Bronchial smooth muscle cell (primary cell): ENCODE data around the gene TBC1D3H. TPM values are rescaled to one million over a fixed set of nuclear protein-coding genes. Genes with fewer than 3 reads are reported as not detected.

Source experiments
- total RNA-seq: library from RNA; depleted of rRNA; stranded (reverse); fragments of >200 nt; gene quantifications from 2 replicates; pipeline ENCODE4 v1.2.1, GENCODE V29; 2014

The TBC1D3H gene
- not detected in 2 replicates for total RNA-seq

GRCh38 chr17:36388385-36389245 lies at the start of gene TBC1D3H:
TSS of gene TBC1D3H (minus strand) at chr17:36388435. CDS start at chr17:36386895, 1,540 bp downstream.

Other genes with a start within 250 kb of the TBC1D3H start
- gene TBC1D3B, start 211.8 kb downstream of the TBC1D3H start, total RNA-seq = 2.6 and 3.2 TPM in 2 replicates
- gene CCL3L1, start 191.7 kb downstream of the TBC1D3H start, total RNA-seq = not detected in 2 replicates
- gene CCL4L2, start 177.4 kb downstream of the TBC1D3H start, total RNA-seq = 0.17 TPM in 1 of 2 replicates, not detected in the other
- not detected in 2 replicates for gene TBC1D3I, start 123.9 kb downstream of the TBC1D3H start, total RNA-seq
- not detected in 2 replicates for gene TBC1D3G, start 64.6 kb downstream of the TBC1D3H start, total RNA-seq
- gene ZNHIT3, start 98.2 kb upstream of the TBC1D3H start, total RNA-seq = 26.6 and 31.9 TPM in 2 replicates
- gene MYO19, start 146.4 kb upstream of the TBC1D3H start, total RNA-seq = 23.4 and 30.1 TPM in 2 replicates
- gene PIGW, start 146.6 kb upstream of the TBC1D3H start, total RNA-seq = 0.69 and 2.2 TPM in 2 replicates
- 76.1 and 103 TPM in 2 replicates for gene GGNBP2, start 156.5 kb upstream of the TBC1D3H start, total RNA-seq
- 5.2 and 7.6 TPM in 2 replicates for gene DHRS11, start 203.4 kb upstream of the TBC1D3H start, total RNA-seq
- gene MRM1, start 213.1 kb upstream of the TBC1D3H start, total RNA-seq = 2.7 and 3.6 TPM in 2 replicates